Measurements from ENCODE around the gene WIPF2. TPM values are rescaled to one million over a fixed set of nuclear protein-coding genes. Genes with fewer than 3 reads are reported as not detected.

Gene WIPF2
- total RNA-seq, 2 experiments from 2014 or later: 15.7 to 17.4 TPM

DNA sequence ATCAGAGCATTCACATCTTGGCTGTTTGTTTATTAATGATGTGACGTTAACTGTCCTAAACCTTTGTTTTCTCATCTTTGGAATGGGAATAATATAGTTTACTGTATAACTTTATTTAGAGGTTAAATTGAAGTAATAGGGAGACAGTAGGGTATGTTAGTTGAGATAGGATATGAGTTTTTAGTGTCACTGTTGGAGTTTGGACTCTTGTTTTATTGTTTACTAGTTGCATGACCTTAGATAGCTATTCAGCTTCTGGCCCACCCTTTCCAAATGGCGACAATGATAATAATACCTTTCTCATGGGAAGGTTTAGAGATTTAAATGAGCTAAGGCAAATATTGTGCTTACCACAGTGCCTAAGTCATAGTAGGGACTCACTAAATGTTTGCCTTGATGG is 40.4 kb downstream of the WIPF2 start:
- no peak overlapping the region for H3K27ac Mint-ChIP-seq
- no peak overlapping the region for H3K4me3 Mint-ChIP-seq
- no peaks in the 10 kb centered on the region for H3K9me3 Mint-ChIP-seq
- no peak for DNase-seq
- H3K4me1 Mint-ChIP-seq: peaks cover 13% of the 10 kb centered on the region
- H3K36me3 Mint-ChIP-seq: peaks cover 24% of the 10 kb centered on the region
- no peaks in the 10 kb centered on the region for H3K27me3 Mint-ChIP-seq

DNA sequence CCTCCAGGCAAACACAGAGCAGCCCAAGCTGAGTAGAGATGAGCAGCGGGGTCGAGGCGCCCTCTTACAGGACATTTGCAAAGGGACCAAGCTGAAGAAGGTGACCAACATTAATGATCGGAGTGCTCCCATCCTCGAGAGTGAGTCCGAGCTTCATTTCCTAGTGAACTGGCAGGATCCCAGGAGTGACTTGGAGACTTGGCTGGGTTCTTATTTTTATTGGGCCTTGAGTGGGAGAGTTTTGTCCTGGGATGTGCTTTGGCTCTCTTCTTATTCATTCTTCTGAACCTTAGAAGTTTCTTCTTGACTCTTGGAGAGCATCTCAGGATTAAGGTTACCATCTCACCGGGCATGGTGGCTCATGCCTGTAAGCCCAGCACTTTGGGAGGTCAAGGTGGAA is 41.4 kb downstream of the WIPF2 start:
- no peak for DNase-seq
- Mint-ChIP-seq H3K4me1 (peaks cover 13% of the 10 kb centered on the region), H3K27me3 (no peaks in the 10 kb centered on the region), H3K4me3 (no peak overlapping the region), H3K27ac (no peak overlapping the region), H3K36me3 (peaks cover 29% of the 10 kb centered on the region), H3K9me3 (no peaks in the 10 kb centered on the region)

DNA sequence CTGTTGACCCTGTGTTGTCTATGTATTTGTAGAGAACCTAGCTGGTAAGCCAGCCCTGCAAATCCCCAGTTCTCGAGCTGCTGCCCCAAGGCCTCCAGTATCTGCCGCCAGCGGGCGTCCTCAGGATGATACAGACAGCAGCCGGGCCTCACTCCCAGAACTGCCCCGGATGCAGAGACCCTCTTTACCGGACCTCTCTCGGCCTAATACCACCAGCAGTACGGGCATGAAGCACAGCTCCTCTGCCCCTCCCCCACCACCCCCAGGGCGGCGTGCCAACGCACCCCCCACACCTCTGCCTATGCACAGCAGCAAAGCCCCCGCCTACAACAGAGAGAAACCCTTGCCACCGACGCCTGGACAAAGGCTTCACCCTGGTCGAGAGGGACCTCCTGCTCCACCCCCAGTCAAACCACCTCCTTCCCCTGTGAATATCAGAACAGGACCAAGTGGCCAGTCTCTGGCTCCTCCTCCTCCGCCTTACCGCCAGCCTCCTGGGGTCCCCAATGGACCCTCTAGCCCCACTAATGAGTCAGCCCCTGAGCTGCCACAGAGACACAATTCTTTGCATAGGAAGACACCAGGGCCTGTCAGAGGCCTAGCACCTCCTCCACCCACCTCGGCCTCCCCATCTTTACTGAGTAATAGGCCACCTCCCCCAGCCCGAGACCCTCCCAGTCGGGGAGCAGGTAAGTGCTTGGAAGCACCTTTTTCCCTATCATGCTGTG is 45.5 kb downstream of the WIPF2 start:
- no peak overlapping the region for H3K27ac Mint-ChIP-seq
- H3K9me3 Mint-ChIP-seq: no peaks in the 10 kb centered on the region
- no peaks in the 10 kb centered on the region for H3K27me3 Mint-ChIP-seq
- no peak overlapping the region for H3K4me3 Mint-ChIP-seq
- peaks cover 13% of the 10 kb centered on the region for H3K4me1 Mint-ChIP-seq
- DNase-seq: no peak
- H3K36me3 Mint-ChIP-seq: peaks cover 16% of the 10 kb centered on the region

DNA sequence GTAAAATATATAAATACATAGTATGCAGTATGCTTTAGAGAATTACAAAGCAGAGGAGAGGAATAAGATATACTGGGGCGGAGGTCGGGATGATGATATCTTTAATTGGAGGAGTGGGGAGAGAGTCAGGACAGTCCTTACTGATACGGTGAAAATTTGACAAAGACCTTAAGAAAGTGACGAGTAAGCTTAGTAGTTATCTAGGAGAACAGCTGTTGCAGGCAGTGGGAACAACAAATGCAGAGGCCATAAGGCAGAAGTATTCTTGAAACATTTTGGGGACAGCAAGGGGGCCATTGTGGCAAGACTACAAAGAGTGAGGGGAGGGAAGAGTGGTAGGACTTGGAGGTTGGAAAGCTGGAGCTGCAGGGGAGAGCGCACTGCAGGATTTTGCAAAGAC is 46.2 kb downstream of the WIPF2 start:
- Mint-ChIP-seq H3K36me3 (peaks cover 16% of the 10 kb centered on the region), H3K4me1 (peaks cover 13% of the 10 kb centered on the region), H3K9me3 (no peaks in the 10 kb centered on the region), H3K27me3 (no peaks in the 10 kb centered on the region), H3K27ac (no peak overlapping the region), H3K4me3 (no peak overlapping the region)
- no peak for DNase-seq

DNA sequence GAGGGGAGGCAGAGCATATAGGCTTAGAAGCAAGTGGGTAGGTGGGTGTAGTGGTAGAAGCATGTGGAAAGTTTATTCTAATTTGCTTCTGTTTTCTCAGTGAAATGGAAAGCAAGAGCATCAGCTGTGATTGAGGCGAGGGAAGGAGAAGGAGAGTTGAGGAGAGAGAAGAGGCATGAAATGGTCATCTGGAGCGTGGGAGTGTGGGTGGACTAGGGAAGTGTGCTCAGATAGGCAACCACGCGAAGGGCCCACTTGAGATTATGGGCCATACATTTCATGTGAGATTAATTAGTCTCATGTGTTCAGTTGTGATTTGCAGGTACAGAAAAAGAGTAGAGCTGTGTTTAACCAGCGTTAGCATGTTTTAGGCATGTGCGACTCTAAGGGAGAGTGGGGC is 47.8 kb downstream of the WIPF2 start:
- DNase-seq: no peak
- Mint-ChIP-seq H3K4me1 (peaks cover 13% of the 10 kb centered on the region), H3K9me3 (no peaks in the 10 kb centered on the region), H3K36me3 (peaks cover 14% of the 10 kb centered on the region), H3K27ac (no peak overlapping the region), H3K27me3 (no peaks in the 10 kb centered on the region), H3K4me3 (no peak overlapping the region)

DNA sequence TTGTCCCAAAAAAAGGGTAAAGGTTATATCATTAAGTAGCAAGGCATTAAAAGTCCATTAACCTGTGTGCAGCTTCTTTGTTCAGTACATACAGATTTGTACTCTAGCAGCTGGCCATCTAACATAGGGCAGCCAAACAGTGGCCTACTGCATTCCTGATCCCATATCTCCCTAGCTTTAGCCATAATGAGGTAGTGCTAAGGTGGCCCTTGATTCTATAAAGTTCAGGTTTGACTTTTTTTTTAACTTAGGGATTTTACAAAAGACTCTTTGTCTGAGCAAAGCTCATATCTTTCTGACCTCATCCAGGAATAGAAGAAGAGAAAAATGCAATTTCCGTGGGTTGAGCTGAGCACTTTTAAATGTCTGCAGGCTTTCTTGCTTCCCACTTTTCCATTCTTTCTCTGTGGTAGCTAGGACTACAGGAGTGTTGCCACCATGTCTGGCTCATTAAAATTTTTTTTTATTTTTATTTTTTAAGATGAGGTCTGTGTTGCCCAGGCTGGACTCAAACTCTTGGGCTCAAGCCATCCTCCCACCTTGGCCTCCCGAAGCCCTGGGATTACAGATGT is 49.1 kb downstream of the WIPF2 start:
- Mint-ChIP-seq H3K4me1 (no peaks in the 10 kb centered on the region), H3K4me3 (no peak overlapping the region), H3K27ac (peak overlapping the region; percentile 11), H3K9me3 (no peaks in the 10 kb centered on the region), H3K27me3 (no peaks in the 10 kb centered on the region), H3K36me3 (peaks cover 4% of the 10 kb centered on the region)
- DNase-seq: no peak

DNA sequence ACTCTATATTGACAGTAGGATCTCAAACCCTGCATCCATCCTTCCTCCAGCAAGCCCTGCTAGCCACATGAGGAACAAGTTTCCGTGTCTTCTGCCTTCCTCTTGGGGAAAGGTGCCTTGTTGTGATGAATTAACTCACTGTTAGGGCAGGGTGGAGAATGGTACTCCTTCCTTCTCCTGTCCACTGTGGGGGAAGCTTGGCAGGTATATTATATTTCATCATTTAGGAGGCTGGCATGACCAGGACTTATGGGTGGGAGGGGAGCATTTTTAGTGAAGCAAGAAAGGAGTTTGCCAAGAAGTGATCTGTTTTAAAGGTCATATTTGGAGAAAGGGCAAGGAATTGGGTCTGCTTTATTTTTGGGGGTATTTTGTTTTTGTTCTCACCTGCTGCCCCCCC is 59.3 kb downstream of the WIPF2 start:
- H3K27ac Mint-ChIP-seq: peak overlapping the region; percentile 40
- H3K9me3 Mint-ChIP-seq: no peaks in the 10 kb centered on the region
- no peaks in the 10 kb centered on the region for H3K27me3 Mint-ChIP-seq
- peaks cover 14% of the 10 kb centered on the region for H3K36me3 Mint-ChIP-seq
- H3K4me3 Mint-ChIP-seq: no peak overlapping the region
- H3K4me1 Mint-ChIP-seq: peaks cover 21% of the 10 kb centered on the region
- DNase-seq: no peak

DNA sequence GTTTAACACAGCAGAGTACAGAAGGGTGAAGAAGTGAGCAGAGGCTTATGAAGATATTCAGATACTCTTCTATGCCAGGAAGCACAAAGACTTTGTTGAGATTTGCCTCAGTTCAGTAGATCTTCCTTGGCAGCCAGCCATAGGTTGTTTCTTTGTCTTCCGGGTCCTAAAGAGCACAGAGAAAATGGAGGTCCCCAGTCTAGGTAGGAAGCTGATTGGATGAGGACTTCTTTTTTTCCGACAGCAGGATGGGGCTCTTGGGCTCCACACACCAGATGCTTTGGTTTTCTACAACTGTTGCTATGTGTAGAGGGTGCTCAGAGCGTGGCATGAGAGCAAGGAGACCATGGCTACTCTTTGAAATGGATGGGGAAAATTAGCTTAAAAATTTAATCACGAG is 60.3 kb downstream of the WIPF2 start:
- Mint-ChIP-seq H3K36me3 (peaks cover 14% of the 10 kb centered on the region), H3K27ac (no peak overlapping the region), H3K27me3 (no peaks in the 10 kb centered on the region), H3K9me3 (no peaks in the 10 kb centered on the region), H3K4me1 (peaks cover 29% of the 10 kb centered on the region), H3K4me3 (no peak overlapping the region)
- DNase-seq: no peak

DNA sequence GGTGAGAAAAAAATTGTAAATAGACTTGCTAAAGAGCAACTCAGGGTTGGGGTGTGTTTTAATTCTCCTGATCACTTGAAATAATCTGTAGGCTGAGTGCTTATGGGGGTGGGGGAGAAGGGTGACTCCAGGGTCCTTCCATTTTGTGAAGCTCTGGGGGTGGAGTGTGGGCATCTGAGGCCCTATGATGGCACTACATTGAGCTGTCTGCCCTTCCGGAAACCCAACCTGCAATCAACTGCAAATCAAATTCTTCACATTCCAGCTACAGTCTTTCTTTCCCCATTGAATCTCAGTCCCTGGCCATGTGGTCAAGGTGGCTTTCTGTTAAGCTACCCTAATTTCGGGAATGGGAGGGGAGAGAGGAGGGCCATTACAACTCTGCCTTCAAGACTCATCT is 62.6 kb downstream of the WIPF2 start:
- DNase-seq: no peak
- no peaks in the 10 kb centered on the region for H3K27me3 Mint-ChIP-seq
- H3K27ac Mint-ChIP-seq: peak overlapping the region; percentile 16

DNA sequence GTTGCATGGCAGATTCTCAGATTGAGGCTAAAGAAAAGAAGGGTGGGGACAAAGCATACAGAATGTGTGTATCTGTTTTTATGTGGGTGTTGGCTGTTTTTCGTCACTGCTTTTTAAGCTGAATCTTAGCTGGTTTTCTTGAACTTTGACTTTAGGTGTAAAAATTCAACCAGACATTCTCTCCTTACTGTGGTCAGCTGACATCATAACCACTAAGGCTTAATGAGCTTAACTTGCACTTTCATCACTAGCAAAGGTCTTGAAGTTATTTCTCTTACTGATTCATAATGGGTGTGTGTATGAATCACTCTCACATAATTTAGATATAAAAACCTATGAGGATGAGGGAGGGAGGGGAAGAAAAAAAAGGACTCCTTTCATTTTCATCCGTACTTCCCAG is 64.6 kb downstream of the WIPF2 start:
- H3K27me3 Mint-ChIP-seq: peaks cover 6% of the 10 kb centered on the region
- no peak for DNase-seq
- peaks cover 16% of the 10 kb centered on the region for H3K36me3 Mint-ChIP-seq
- H3K27ac Mint-ChIP-seq: peak overlapping the region; percentile 90
- peak overlapping the region; percentile 6 for H3K4me3 Mint-ChIP-seq
- H3K4me1 Mint-ChIP-seq: peaks cover 47% of the 10 kb centered on the region
- H3K9me3 Mint-ChIP-seq: no peaks in the 10 kb centered on the region

More for the DNA sequence above, 62.6 kb downstream of the WIPF2 start:
- peaks cover 11% of the 10 kb centered on the region for H3K36me3 Mint-ChIP-seq
- no peak overlapping the region for H3K4me3 Mint-ChIP-seq
- H3K9me3 Mint-ChIP-seq: no peaks in the 10 kb centered on the region
- peaks cover 40% of the 10 kb centered on the region for H3K4me1 Mint-ChIP-seq

DNA sequence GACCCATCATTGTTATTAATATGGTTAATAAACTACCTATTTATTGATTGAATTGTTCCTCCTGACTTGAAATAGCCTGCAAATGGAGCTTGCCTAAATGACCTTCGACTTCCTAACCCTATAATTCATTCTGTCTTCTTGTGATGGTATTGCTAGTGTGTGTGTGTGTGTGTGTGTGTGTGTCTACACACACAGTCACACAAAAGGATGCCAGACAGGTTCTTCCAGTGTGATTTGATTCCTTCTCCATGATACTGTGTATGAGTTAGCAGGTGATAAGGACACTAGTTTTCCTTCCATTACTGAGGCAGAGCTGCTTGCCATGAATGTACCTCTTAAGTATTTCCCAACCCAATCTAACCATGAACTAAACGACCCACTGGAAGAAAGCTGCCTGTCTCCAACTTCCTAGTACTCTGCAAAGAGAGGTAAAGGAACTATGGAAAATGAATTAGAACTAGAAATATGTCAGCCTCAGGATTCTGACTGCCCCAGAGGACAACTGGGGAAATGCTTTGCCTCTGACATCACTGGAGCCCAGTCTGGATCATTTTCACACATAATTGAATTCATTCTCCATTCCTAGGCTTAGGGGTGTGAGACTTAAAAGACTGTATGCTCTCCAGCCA is 65.1 kb downstream of the WIPF2 start:
- peak overlapping the region; percentile 63 for H3K4me3 Mint-ChIP-seq
- H3K4me1 Mint-ChIP-seq: peaks cover 50% of the 10 kb centered on the region
- H3K9me3 Mint-ChIP-seq: no peaks in the 10 kb centered on the region
- H3K27me3 Mint-ChIP-seq: peaks cover 6% of the 10 kb centered on the region
- H3K27ac Mint-ChIP-seq: peak overlapping the region; percentile 90
- no peak for DNase-seq
- peaks cover 21% of the 10 kb centered on the region for H3K36me3 Mint-ChIP-seq

DNA sequence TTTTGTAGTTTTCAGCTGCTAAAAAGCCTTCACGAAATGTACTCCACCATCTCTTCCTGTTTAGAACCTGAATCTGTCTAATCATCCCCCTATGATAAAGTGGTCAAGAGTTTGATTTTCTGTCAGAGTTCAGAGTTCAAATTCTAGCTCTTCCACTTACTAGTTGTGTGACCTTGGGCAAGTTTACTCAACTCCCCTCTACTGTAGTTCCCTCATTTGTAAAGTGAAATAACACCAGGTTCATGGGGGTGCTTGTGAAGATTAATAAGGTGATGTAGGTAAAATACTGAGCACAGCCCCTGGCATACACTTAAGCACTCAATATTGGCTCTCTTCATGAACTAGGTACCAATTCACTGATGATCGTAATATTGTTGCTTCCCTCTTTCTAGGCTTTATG is 67.4 kb downstream of the WIPF2 start:
- peaks cover 43% of the 10 kb centered on the region for H3K36me3 Mint-ChIP-seq
- peaks cover 6% of the 10 kb centered on the region for H3K27me3 Mint-ChIP-seq
- H3K4me3 Mint-ChIP-seq: no peak overlapping the region
- no peak overlapping the region for H3K27ac Mint-ChIP-seq
- H3K9me3 Mint-ChIP-seq: no peaks in the 10 kb centered on the region
- peaks cover 66% of the 10 kb centered on the region for H3K4me1 Mint-ChIP-seq
- DNase-seq: no peak

DNA sequence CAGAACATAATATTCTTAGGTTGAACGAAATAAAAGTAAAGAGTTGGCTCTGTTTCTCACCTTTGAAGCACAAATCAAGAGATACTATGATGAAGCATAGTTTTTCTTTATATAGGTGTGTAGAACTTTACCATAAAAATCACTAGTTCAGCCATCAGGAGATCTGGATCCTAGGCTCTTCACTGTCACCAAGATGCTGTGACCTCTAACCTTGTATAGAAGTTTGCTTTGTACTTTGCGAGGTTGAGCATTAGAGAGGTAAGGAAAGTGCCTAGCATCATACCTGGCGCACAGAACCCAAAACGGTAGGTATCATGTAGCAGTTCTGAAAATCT is 68.0 kb downstream of the WIPF2 start:
- Mint-ChIP-seq H3K9me3 (no peaks in the 10 kb centered on the region), H3K4me3 (peak overlapping the region; percentile 63), H3K36me3 (peaks cover 45% of the 10 kb centered on the region), H3K27ac (peak overlapping the region; percentile 99), H3K4me1 (peaks cover 61% of the 10 kb centered on the region), H3K27me3 (peaks cover 6% of the 10 kb centered on the region)
- no peak for DNase-seq

DNA sequence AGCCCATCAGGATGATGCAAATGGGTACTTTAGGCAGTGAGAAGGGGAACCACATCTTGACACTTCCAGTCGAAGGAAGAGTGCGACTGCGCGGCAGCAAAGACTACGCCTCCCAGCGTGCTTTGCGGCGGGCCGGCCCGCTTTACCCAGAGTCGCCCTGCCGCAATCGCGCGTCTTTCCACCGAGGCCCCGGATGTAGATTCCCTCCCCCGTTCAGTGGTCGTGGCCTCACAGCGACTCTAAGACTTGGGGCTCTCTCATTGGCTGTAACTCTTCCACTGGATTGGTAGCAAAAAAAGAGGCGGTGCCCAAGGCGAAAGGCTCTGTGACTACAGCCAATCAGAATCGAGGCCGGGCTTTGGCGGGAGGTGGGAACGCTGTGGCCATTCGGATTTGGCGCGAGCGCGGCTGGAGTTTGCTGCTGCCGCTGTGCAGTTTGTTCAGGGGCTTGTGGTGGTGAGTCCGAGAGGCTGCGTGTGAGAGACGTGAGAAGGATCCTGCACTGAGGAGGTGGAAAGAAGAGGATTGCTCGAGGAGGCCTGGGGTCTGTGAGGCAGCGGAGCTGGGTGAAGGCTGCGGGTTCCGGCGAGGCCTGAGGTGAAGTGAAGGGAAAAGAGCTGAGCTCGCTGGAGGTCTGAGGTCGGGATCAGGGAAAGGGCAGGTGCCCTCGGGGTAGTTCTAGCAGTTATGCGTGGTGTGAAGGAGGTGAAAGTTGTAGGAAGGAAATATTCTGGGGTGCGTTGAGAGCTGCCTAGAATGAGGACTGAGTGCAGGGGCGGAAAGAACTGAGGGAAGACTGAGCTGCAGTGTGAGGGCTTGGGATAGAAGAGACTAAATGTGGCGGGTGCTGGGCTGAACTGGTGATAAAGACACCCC is 68.6 kb downstream of the WIPF2 start, which contains the start of gene CDC6:
Gene CDC6, plus strand, starts transcription at position 386 of the 876 bp plus-strand sequence. CDS start 1,542 bp downstream, outside the sequence.
- Mint-ChIP-seq H3K4me1 (peaks cover 56% of the 10 kb centered on the region), H3K36me3 (peaks cover 40% of the 10 kb centered on the region), H3K27me3 (peaks cover 6% of the 10 kb centered on the region), H3K9me3 (no peaks in the 10 kb centered on the region), H3K4me3 (peak within 1 kb of the TSS; percentile 95), H3K27ac (peak within 1 kb of the TSS; percentile 99)
- DNase-seq: peak; percentile 98
